A673 (cell line): ENCODE measurements around the gene PHETA2. TPM values are rescaled to one million over a fixed set of nuclear protein-coding genes. Genes with fewer than 3 reads are reported as not detected.
A peak's percentile ranks its signal among the peaks of the same experiment; 100 is the strongest.

ENCODE experiments used
- BruUV-seq: library from RNA; stranded (reverse); fragments of 400-500 nt; replicated peaks from 2 replicates; lab custom pipeline; 2021; lab: Mats Ljungman, UMichigan
- CTCF ChIA-PET: fragments of 300-600 bp; sonication (Branson Sonifier 250); formaldehyde crosslinking; loops from one replicate; lab custom pipeline; 2022; ENCODE audit warnings: antibody characterized with exemption; lab: Charles Lee
- POLR2A ChIA-PET: fragments of 300-600 bp; sonication (Branson Sonifier 250); formaldehyde crosslinking; loops from one replicate; lab custom pipeline; 2022; ENCODE audit warnings: antibody characterized with exemption; ENCODE audit not compliant: low non-redundant PET; lab: Charles Lee
- DNase-seq: peaks from one replicate; pipeline ENCODE4 v3.0.0-alpha.2; 2015; ENCODE audit warnings: low spot score
- H3K27ac ChIP-seq: fragments of 200-600 bp; sonication (generic); 2 replicates; pipeline ENCODE4 v1.5.1; 2016; ENCODE audit warnings: mixed run types, low read depth, mild to moderate bottlenecking, mixed read lengths, antibody characterized with exemption, low read length; ENCODE audit not compliant: poor library complexity, severe bottlenecking
- H3K27me3 ChIP-seq: fragments of 200-600 bp; sonication (generic); replicated peaks from 2 replicates; pipeline ENCODE4 v1.6.1; 2017; ENCODE audit warnings: mixed run types, low read depth, mild to moderate bottlenecking, mixed read lengths, antibody characterized with exemption, low read length; ENCODE audit not compliant: insufficient read depth, poor library complexity
- H3K36me3 ChIP-seq: fragments of 200-600 bp; sonication (generic); 2 replicates; pipeline ENCODE4 v1.6.1; 2016; ENCODE audit warnings: mixed run types, mild to moderate bottlenecking, mixed read lengths, antibody characterized with exemption, low read length; ENCODE audit not compliant: insufficient read depth, poor library complexity, severe bottlenecking
- H3K4me1 ChIP-seq: fragments of 200-600 bp; sonication (generic); 2 replicates; pipeline ENCODE4 v1.6.1; 2017; ENCODE audit warnings: mixed run types, mild to moderate bottlenecking, mixed read lengths, antibody characterized with exemption, low read length; ENCODE audit not compliant: insufficient read depth, poor library complexity, severe bottlenecking
- H3K4me3 ChIP-seq: fragments of 200-600 bp; sonication (generic); 2 replicates; pipeline ENCODE4 v1.5.1; 2016; ENCODE audit warnings: low read depth, mixed run types, mild to moderate bottlenecking, mixed read lengths, low read length; ENCODE audit not compliant: poor library complexity, severe bottlenecking
- H3K9me3 ChIP-seq: fragments of 200-600 bp; sonication (generic); 2 replicates; pipeline ENCODE4 v1.6.1; 2016; ENCODE audit warnings: mixed run types, low read depth, mild to moderate bottlenecking, mixed read lengths, antibody characterized with exemption, low read length; ENCODE audit not compliant: poor library complexity, severe bottlenecking
- CTCF ChIP-seq: fragments of 300-800, 200-600 bp; sonication (generic); conservative IDR thresholded peaks from 2 replicates; pipeline ENCODE4 v1.5.1; 2017; ENCODE audit warnings: low read depth, mild to moderate bottlenecking, antibody characterized with exemption, low read length, moderate library complexity, mixed read lengths
- EZH2 ChIP-seq: fragments of 200-600 bp; sonication (generic); IDR thresholded peaks from 2 replicates; pipeline ENCODE4 v1.6.1; 2017; ENCODE audit warnings: borderline replicate concordance, low read depth, mild to moderate bottlenecking, mixed read lengths, antibody characterized with exemption, low read length; ENCODE audit not compliant: poor library complexity, severe bottlenecking
- intact Hi-C: fragments of 100-400 bp; cut with micrococcal nuclease; formaldehyde crosslinking; loops from one replicate; pipeline ENCODE4 v1.10.0; 2022; ENCODE audit not compliant: unreplicated experiment
- total RNA-seq: library from RNA; stranded (reverse); gene quantifications from 2 replicates; pipeline ENCODE4 v1.2.3, GENCODE V29; 2021

Gene PHETA2
- total RNA-seq, 1 experiment from 2014 or later = 0.97 TPM

DNA sequence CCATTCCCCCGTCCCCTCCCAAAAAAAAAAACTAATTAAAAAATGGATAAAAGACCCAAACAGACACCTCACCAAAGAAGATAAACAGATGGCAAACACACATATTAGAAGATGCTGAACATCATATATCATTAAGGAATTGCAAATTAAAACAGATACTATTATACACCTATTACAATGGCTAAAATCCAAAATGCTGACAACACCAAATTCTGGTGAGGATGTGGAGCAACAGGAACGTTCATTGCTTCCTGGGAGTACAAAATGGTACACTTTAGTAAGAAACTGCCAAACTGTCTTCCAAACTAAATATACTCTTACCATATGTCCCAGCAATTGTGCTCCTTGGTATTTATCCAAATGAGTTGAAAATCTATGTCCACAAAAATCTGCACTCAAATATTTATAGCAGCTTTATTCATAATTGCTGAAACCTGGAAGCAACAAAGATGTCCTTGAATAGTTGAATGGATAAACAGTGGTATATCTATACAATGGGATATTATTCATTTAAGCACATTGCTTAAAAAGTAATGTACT is 23.3 kb upstream of the PHETA2 start:
- no peaks in the 10 kb centered on the region for H3K27me3 ChIP-seq
- no peak overlapping the region for H3K27ac ChIP-seq
- BruUV-seq = no TSS peak
- intact Hi-C loops = no loop called here
- CTCF ChIA-PET = no interaction called here
- H3K36me3 ChIP-seq = no peaks in the 10 kb centered on the region
- POLR2A ChIA-PET = no interaction called here
- no peaks in the 10 kb centered on the region for H3K9me3 ChIP-seq
- H3K4me1 ChIP-seq = no peaks in the 10 kb centered on the region
- TF ChIP-seq EZH2 = no peak
- TF ChIP-seq CTCF = no peak
- DNase-seq = no peak
- H3K4me3 ChIP-seq = no peak overlapping the region

- CTCF ChIA-PET = no interaction called here
- Histone ChIP-seq H3K27me3 (no peaks in the 10 kb centered on the region), H3K4me3 (no peak overlapping the region), H3K9me3 (peaks cover 13% of the 10 kb centered on the region), H3K36me3 (no peaks in the 10 kb centered on the region), H3K27ac (no peak overlapping the region), H3K4me1 (no peaks in the 10 kb centered on the region)
- no TSS peak for BruUV-seq
- no peak for DNase-seq
- POLR2A ChIA-PET = no interaction called here
- intact Hi-C loops = no loop called here
- no peak for TF ChIP-seq EZH2
- TF ChIP-seq CTCF = no peak
Observed at GRCh38 chr22:42052765-42053164, 21.3 kb upstream of the PHETA2 start.

- intact Hi-C loops = no loop called here
- CTCF ChIA-PET = no interaction called here
- DNase-seq = no peak
- TF ChIP-seq EZH2 (no peak), CTCF (no peak)
- peaks cover 13% of the 10 kb centered on the region for H3K36me3 ChIP-seq
- no peak overlapping the region for H3K27ac ChIP-seq
- peaks cover 16% of the 10 kb centered on the region for H3K9me3 ChIP-seq
- no peaks in the 10 kb centered on the region for H3K27me3 ChIP-seq
- POLR2A ChIA-PET = no interaction called here
- BruUV-seq = TSS peak; percentile 19
- H3K4me3 ChIP-seq = no peak overlapping the region
- no peaks in the 10 kb centered on the region for H3K4me1 ChIP-seq
Observed at GRCh38 chr22:42056757-42057511, 17.1 kb upstream of the PHETA2 start.
